Smooth muscle cell of the umbilical artery (primary cell): ENCODE measurements around the gene HOXB8. TPM values are rescaled to one million over a fixed set of nuclear protein-coding genes. Genes with fewer than 3 reads are reported as not detected.

Experiments used
- total RNA-seq: library from RNA; depleted of rRNA; stranded (reverse); fragments of >200 nt; gene quantifications from 2 replicates; pipeline ENCODE4 v1.2.3, GENCODE V29; 2014

The HOXB8 gene
- under 0.01 and 0.97 TPM in 2 replicates for total RNA-seq

GRCh38 chr17:48615047-48615962, at the start of gene HOXB8:
Gene HOXB8 (minus strand): TSS chr17:48615292. CDS start chr17:48614704, 588 bp downstream.

GRCh38 chr17:48626245-48627117, 11.4 kb upstream of the HOXB8 start, which contains the start of gene HOXB9:
Gene HOXB9 (minus strand): TSS chr17:48626358. CDS start chr17:48626269, 89 bp downstream.

GRCh38 chr17:48610282-48611211, 4.5 kb downstream of the HOXB8 start, which contains the start of gene HOXB7:
Gene HOXB7 (minus strand): TSS chr17:48611017. CDS start chr17:48610918, 99 bp downstream.

GRCh38 chr17:48604770-48605329, 10.2 kb downstream of the HOXB8 start, which contains the start of gene HOXB6:
Gene HOXB6 (minus strand): TSS chr17:48604986. CDS start chr17:48598150, 6,836 bp downstream.

GRCh38 chr17:48593126-48593829, 21.8 kb downstream of the HOXB8 start, which contains the start of gene HOXB5:
Gene HOXB5 (minus strand): TSS chr17:48593779. CDS start chr17:48593682, 97 bp downstream.

GRCh38 chr17:48589831-48590606, 25.1 kb downstream of the HOXB8 start, which contains the start of gene HOXB3:
Gene HOXB3 (minus strand): TSS chr17:48590241. CDS start chr17:48552474, 37,767 bp downstream.

GRCh38 chr17:48577946-48578615, 37.0 kb downstream of the HOXB8 start, which contains the start of gene HOXB4:
Gene HOXB4 (minus strand): TSS chr17:48578350. CDS start chr17:48578319, 31 bp downstream.

Other genes starting within 250 kb of the HOXB8 start
- 0.28 TPM in 1 of 2 replicates, not detected in the other for gene SKAP1, start 185.1 kb downstream of the HOXB8 start, total RNA-seq
- not detected in 2 replicates for gene HOXB1, start 84.3 kb downstream of the HOXB8 start, total RNA-seq
- 4.5 and 7.0 TPM in 2 replicates for gene HOXB2, start 70.2 kb downstream of the HOXB8 start, total RNA-seq
- 1.2 and 1.8 TPM in 2 replicates for gene HOXB4, start 36.9 kb downstream of the HOXB8 start, total RNA-seq
- 5.6 and 8.4 TPM in 2 replicates for gene HOXB3, start 25.1 kb downstream of the HOXB8 start, total RNA-seq
- gene HOXB5, start 21.5 kb downstream of the HOXB8 start, total RNA-seq = 0.09 TPM in 1 of 2 replicates, not detected in the other
- gene HOXB6, start 10.3 kb downstream of the HOXB8 start, total RNA-seq = 4.8 and 5.3 TPM in 2 replicates
- gene HOXB7, start 4.3 kb downstream of the HOXB8 start, total RNA-seq = 3.3 and 3.4 TPM in 2 replicates
- 0.30 and 0.92 TPM in 2 replicates for gene HOXB9, start 11.1 kb upstream of the HOXB8 start, total RNA-seq
- not detected in 2 replicates for gene PRAC1, start 107.2 kb upstream of the HOXB8 start, total RNA-seq
- not detected in 2 replicates for gene PRAC2, start 107.9 kb upstream of the HOXB8 start, total RNA-seq
- under 0.01 TPM in 1 of 2 replicates, not detected in the other for gene HOXB13, start 113.5 kb upstream of the HOXB8 start, total RNA-seq
- 0.18 and 1.2 TPM in 2 replicates for gene TTLL6, start 201.9 kb upstream of the HOXB8 start, total RNA-seq
- 39.2 and 62.7 TPM in 2 replicates for gene CALCOCO2, start 215.7 kb upstream of the HOXB8 start, total RNA-seq